Measurements from ENCODE around the gene OPA1.

The OPA1 gene

GRCh38 chr3:193744048-193744821, 151.2 kb downstream of the OPA1 start:
- no peak for DNase-seq

DNA sequence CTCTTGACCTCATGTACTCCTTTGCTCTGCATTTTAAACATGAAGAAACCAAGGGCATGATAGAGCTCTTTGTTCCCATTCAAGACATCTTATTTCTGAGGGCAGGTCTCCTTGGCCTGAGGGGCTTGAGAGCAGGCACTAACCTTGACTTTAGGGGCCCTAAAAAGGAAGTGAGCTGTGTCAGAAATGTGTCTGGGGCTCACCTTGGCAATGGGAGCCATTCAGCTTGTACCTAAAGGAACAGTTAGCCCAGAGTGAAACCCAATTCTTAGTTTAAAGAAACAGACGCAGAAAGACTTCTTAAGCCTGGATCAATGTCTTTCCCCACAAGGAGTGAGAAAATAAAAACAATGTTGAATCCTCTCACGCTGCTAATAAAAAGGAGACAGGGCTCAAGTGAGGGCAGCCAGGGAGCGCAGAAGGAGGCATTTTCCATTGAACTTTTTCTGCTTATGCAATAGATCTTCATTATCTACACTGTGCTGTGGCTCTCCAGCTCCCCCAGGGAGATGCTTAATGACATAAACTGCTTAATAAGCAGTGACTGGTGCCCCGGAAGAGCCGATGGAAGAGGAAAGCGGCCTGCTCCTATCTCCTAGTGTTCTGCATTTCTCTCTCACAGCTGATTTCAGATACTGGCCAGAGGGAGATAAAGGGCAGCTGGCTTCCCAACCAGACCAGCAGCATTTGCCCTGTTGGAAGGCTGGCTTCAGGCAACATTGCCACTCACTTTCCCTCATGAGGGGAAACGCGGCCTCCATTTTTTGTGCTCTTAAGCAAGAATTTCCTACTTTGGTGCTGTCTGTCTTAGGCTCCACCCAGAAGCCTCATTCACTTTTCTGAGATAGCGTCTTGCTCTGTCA, 152.0 kb downstream of the OPA1 start:
- no peak for DNase-seq

GRCh38 chr3:193746832-193747231, 153.8 kb downstream of the OPA1 start:
- DNase-seq: no peak

All from activated effector memory CD4-positive, alpha-beta T cell treated with Interleukin-2 at 50 U/mL for 16 hours (primary cell).